ENCODE results near the gene PIGH.

- TF ChIP-seq JUNB (IDR thresholded peaks at IDR 0.05) (no peak), CEBPB (IDR thresholded peaks at IDR 0.05; ENCODE audit: borderline replicate concordance in 1 of 2, low read depth in 2 of 2, low read length in 2 of 2) (no peak), ZBTB33 (IDR thresholded peaks at IDR 0.05) (no peak), POLR2A (IDR thresholded peaks at IDR 0.05; ENCODE audit: low read depth, low read length) (no peak), CTCF (IDR thresholded peaks at IDR 0.05 in 2 of 3, conservative IDR thresholded peaks at IDR 0.05 in 1 of 3; ENCODE audit: control insufficient read depth in 2 of 3, extremely low read depth in 1 of 3, insufficient read depth in 1 of 3, low read depth in 3 of 3, low read length in 3 of 3) (no peak), CHD2 (IDR thresholded peaks at IDR 0.05; ENCODE audit: borderline replicate concordance, low read depth, low read length) (no peak), ATF7 (IDR thresholded peaks at IDR 0.05; ENCODE audit: low read depth) (no peak)
Observed at GRCh38 chr14:67645414-67645813, 45.3 kb upstream of the PIGH start.
